ENCODE measurements around the gene PDE6C.

Gene PDE6C

GRCh38 chr10:93584445-93584844 lies 27.9 kb upstream of the PDE6C start:
- no peak overlapping the region for H3K27ac ChIP-seq
- TF ChIP-seq, protein P1, sequence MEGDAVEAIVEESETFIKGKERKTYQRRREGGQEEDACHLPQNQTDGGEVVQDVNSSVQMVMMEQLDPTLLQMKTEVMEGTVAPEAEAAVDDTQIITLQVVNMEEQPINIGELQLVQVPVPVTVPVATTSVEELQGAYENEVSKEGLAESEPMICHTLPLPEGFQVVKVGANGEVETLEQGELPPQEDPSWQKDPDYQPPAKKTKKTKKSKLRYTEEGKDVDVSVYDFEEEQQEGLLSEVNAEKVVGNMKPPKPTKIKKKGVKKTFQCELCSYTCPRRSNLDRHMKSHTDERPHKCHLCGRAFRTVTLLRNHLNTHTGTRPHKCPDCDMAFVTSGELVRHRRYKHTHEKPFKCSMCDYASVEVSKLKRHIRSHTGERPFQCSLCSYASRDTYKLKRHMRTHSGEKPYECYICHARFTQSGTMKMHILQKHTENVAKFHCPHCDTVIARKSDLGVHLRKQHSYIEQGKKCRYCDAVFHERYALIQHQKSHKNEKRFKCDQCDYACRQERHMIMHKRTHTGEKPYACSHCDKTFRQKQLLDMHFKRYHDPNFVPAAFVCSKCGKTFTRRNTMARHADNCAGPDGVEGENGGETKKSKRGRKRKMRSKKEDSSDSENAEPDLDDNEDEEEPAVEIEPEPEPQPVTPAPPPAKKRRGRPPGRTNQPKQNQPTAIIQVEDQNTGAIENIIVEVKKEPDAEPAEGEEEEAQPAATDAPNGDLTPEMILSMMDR (conservative IDR thresholded peaks at IDR 0.05): no peak

DNA sequence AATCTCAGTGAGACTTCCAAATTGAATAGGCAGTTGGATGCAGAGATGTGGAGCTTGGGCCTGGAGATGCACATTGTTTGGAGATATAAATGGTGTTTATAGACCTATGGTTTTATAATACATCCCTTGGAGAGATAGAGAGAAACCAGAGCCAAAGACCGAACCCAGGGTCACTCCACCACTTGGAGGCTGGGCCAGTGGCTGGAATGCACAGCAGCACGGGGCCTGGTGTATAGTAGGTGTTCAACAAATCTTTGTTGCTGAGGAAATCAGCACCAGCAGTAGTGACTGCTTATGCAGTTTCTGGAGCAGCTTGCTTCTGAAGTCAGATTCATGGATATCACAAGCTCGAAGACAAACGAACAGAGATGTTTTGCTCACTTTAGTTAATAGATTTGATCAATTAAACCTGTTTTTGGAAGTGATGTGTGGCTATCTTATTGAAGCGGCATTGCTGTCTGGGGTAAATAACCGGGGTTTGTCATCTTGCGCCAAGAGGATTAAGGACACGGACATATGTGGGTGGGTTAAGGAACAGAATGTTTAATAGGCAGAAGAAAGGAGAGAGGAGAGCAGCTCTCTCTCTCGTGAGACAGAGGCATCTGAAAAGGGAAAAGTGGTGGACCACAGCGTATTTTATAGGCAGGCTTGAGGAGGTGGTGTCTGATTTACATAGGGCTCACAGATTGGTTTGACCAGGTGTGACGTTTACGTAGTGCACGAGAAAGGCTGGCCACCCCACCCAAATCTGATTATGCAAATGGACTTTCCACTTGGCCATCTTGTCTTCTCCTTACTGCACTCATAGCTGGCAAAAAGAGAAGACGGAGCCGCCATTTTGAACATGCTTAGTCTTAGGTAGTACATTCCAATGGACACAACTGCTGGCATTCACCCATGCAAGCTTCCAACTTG lies 22.4 kb upstream of the PDE6C start:
- H3K27ac ChIP-seq: peak overlapping the region; percentile 74; the same call in 1 of the 2 replicates
- TF ChIP-seq, protein P1 (conservative IDR thresholded peaks at IDR 0.05): no peak

- peak overlapping the region; percentile 74 for H3K27ac ChIP-seq
- TF ChIP-seq, protein P1 (conservative IDR thresholded peaks at IDR 0.05): no peak
Measured at GRCh38 chr10:93590638-93591037, 21.7 kb upstream of the PDE6C start.

- TF ChIP-seq, protein P1 (conservative IDR thresholded peaks at IDR 0.05): no peak
Measured at GRCh38 chr10:93591065-93591808, 21.1 kb upstream of the PDE6C start.

DNA sequence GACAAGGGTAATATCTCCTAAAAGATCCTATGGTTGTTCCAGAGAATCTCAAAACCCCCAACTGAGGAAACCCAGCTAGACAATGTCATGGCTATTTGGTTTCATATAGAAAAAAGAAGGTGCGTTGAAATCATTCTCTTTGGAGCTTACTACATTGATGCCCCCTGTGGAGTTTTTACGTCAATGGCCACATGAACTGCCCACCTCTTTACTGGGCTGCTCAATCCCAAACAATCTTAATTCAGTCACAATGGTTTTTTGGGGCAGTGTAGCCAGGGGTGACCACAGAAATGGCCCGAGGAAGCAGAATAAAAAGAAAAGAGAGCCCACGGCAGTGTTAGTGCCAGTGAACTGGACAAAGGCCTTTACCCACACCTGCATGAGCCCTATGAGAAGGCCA lies 19.1 kb upstream of the PDE6C start:
- TF ChIP-seq, protein P1 (conservative IDR thresholded peaks at IDR 0.05): no peak
- H3K27ac ChIP-seq: no peak overlapping the region

More at GRCh38 chr10:93591065-93591808, 21.1 kb upstream of the PDE6C start:
- peak overlapping the region; percentile 74 for H3K27ac ChIP-seq

DNA sequence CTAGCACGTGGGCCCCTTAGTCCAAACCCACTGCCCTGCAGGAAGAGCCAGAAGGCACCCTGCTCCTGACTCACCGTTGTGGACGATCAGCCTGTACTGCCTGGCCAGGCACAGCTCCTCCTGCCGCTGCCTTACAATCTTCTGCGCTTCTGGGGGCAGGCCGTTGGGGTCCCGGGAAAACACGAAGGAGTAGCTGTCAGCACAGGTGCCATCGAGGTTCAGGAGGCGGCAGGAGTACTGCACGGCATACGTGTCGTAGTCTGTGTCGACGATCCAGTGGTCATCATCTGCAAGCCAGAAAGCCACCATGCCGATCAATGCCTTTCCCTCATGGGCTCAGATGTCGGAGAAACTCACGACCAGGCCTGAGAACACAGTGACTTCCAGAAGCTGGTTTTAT lies 18.6 kb upstream of the PDE6C start:
- TF ChIP-seq, protein P1 (conservative IDR thresholded peaks at IDR 0.05): no peak
- H3K27ac ChIP-seq: no peak overlapping the region

- H3K27ac ChIP-seq: no peak overlapping the region
- TF ChIP-seq, protein P1 (conservative IDR thresholded peaks at IDR 0.05): no peak
Measured at GRCh38 chr10:93594518-93594917, 17.8 kb upstream of the PDE6C start.

All from VCaP (cell line).